EH (cell line): ENCODE data around the gene EIF2AK3.

Experiments
- DNase-seq: peaks from one replicate; pipeline ENCODE4 v3.0.0-alpha.2; 2015; ENCODE audit warnings: low read depth

The EIF2AK3 gene

DNA sequence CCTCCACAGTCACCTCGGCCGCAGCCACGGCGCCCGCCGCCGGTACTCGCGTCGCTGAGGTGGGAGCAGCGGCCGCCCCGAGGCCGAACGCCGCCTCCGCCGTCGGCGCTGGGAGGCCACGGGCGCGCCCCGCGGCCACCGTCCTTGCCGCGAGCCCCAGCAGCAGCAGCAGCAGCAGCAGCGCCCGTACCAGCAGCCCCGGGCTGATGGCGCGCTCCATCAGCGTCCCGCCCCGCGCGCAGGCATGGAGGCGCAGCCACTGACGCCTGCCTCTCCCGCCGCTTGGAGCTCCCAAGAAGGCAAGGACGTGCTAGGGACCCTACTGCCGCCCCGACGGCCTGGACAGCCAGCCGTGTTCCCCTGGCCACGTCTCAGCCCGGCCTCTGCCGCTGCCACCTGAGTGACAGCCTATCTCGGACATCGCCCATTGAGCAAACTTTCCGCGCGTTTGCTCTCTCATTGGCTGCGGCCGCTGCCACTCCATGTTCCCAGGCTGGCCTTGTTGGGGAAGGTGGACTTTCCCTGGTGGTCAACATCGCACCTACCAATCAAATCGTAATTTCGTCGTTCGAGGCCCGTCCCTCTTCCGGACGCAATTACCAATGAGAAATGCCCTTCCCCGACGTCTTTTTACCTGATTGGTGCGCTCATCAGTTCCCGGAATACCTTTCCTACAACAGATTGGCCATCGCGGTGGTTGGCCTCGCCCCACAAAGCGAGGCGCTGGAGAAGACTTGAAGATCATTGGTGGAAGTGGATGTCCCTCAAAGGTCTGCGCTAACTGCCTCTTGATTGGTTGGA lies at the start of gene EIF2AK3:
Gene EIF2AK3 (minus strand): TSS at position 410 of the 801 bp plus-strand sequence. CDS start 190 bp downstream, at position 220.
- DNase-seq, result peak; percentile 100

- DNase-seq, result no peak
These were observed 46.1 kb upstream of the EIF2AK3 start for GRCh38 chr2:88673363-88673762.

- peak; percentile 70 for DNase-seq
These were observed 44.6 kb upstream of the EIF2AK3 start for GRCh38 chr2:88671786-88672427.

DNA sequence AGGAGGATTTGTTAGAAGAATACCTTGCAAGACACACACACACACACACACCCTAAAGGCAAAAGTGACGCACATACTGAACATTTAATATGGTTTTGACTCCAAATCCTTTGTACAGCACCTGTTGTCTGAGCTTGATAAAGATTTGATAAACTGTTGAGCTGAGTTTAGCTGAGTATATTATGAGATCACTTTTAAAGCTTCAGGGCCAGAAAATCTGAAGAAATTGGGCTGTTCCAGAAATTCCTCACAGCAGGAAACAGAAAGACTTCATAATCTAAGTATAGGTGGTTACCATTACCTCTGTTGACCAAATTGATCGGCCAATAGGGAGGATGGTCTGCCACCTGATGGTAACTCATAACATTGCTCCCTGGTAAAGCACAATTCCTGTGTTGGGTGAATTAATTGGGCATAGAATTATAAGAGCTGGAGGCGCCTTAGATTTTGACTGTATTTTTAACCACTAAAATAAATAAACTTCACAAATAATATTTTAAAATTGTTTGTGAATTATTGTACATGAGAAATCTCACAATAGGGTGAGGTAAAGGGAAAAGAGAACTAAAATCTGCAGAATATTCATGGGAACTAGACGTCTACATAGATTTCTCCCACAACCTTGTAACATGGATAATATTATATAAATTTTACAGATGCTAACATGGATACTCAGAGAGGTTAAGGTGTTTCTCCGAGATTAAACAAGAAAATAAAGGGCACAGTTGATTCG lies 42.4 kb upstream of the EIF2AK3 start:
- DNase-seq, result peak; percentile 53

- DNase-seq, result peak; percentile 2
These were observed 41.6 kb upstream of the EIF2AK3 start for GRCh38 chr2:88668862-88669261.

DNA sequence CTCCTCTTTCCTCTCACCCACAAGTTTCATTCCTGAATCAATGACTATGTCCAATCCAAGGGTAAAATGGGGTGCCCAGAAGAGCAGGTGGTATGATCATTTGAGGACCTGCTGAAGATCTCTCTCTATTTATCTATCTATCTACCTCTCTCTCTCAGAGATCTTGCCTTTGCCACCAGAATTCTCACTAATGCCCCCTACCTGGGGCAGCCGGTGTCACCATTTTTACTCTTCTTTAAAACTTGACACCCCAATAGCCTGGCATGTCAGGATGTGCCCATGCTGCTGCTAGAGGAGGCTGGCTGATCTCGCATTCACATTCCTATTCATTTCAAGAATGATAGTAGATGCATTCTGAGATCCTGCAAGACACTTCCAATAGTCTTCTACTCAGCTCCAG lies 40.0 kb upstream of the EIF2AK3 start:
- no peak for DNase-seq

DNA sequence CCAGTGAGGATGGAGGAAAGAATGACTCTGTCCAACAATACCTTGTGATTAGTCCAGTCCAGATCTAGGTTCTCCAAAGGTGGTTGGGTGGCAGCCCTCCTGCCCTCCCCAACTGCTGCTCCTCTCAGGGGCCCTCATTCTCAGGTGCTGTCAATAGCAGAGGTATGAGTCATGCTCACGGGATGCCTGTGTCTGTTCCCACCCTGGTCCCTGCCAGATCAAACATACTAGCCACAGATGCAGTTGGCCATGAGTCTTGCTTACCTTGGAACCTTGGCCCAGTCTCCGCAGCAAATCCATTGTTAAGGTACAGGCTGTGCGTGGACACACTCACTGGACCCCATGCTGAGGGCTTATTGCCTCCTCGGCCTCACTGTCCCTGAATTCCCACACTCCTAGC lies 39.3 kb upstream of the EIF2AK3 start:
- no peak for DNase-seq

- no peak for DNase-seq
These were observed 33.4 kb upstream of the EIF2AK3 start for GRCh38 chr2:88660622-88661021.

GRCh38 chr2:88659538-88659915 lies 32.3 kb upstream of the EIF2AK3 start:
- DNase-seq, result peak; percentile 83

- DNase-seq, result peak; percentile 43
These were observed 31.7 kb upstream of the EIF2AK3 start for GRCh38 chr2:88658881-88659537.

DNA sequence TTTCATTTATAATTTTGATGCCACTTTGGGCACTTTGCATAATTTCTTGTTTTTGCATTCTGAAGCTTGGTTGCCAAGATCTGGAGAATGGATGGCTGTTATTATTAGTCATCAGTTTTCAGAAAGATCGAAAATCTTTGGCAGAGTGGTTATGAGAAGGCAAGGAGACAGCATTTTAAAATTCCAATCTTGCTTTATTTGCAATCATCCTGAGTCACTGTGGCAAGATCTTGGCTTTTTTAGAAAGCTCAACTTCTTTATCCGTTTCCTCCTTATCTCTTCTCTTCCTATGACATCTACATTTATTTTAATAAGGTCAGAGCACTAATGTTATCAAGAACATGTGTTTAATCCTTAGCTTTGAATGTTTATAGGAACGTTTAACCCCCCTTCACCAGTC lies 31.1 kb upstream of the EIF2AK3 start:
- peak; percentile 74 for DNase-seq

- peak; percentile 70 for DNase-seq
These were observed 29.9 kb upstream of the EIF2AK3 start for GRCh38 chr2:88657131-88657530.

DNA sequence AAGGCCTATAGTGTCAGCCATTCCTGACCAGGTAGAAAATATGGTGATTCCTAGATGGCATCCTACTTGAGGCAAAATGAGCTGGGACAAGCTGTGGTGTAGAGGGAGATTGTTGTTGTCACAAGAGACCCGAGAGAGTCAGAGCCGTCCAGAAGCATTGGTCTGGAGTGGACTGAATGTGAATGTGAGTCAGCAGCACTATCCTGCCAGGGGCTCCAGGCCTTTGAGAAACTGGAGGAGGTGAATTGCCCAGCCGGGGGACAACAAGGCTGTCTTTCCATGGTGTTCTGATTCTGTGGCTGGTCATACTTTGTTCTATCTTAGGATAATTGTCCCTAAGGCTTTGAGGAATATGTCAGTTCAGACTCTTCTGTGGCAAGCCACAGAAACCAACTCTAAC lies 29.4 kb upstream of the EIF2AK3 start:
- DNase-seq, result peak; percentile 62

- DNase-seq, result peak; percentile 79
These were observed 27.4 kb upstream of the EIF2AK3 start for GRCh38 chr2:88654714-88655113.

- no peak for DNase-seq
These were observed 24.4 kb upstream of the EIF2AK3 start for GRCh38 chr2:88651646-88652045.

GRCh38 chr2:88645291-88645882 lies 18.1 kb upstream of the EIF2AK3 start:
- peak; percentile 6 for DNase-seq

GRCh38 chr2:88642278-88642677 lies 15.0 kb upstream of the EIF2AK3 start:
- peak; percentile 20 for DNase-seq

GRCh38 chr2:88641330-88641729 lies 14.1 kb upstream of the EIF2AK3 start:
- DNase-seq, result no peak

- DNase-seq, result no peak
These were observed 12.6 kb upstream of the EIF2AK3 start for GRCh38 chr2:88639865-88640264.

DNA sequence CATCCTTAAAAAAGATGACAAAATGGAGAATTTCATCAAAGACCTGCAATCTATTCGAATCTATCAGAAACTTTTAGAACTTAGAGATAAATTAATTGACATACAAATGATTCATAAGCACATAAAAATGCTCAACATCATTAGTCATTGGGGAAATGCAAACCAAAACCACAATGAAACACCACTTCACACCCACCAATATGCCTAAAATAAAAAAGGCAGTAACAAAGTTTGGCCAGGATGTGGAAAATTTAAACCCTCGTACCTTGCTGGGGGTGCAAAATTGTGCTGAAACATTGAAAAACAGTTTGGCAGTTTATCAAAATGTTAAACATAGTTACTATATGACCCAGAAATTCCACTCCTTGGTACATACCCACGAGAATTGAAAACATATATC lies 11.5 kb upstream of the EIF2AK3 start:
- peak; percentile 54 for DNase-seq

- DNase-seq, result no peak
These were observed 10.9 kb upstream of the EIF2AK3 start for GRCh38 chr2:88638123-88638650.

DNA sequence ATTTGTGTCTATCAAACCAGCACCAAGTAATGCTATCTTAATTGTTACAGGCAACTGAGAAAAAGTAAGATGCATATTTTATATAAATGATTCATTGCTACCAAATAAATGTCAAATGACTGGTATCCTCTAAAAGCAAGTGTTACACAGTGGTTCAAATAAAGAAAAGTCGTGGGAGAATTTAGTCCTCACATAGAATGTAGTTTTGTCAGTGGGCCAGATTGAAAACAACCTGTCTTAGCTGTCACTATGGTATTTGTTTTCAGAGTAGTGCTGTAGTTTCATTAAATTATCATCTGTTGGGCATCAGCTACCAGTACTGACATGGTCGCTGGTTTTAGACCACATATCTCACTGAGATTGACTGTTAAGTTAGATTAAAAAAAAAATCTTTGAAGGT lies 10.2 kb upstream of the EIF2AK3 start:
- DNase-seq, result peak; percentile 4
